Mammary epithelial cell (primary cell): ENCODE measurements around the gene PLPP3.

Experiments
- CTCF ChIP-seq, 2 donors: IDR thresholded peaks in 1 of 2; conservative IDR thresholded peaks in 1 of 2; 2 replicates each; pipeline ENCODE4 v1.5.1; 2011 to 2012; ENCODE audit warnings: inconsistent platforms in 2 of 2, low read length in 2 of 2, mild to moderate bottlenecking in 2 of 2, control low read depth in 1 of 2, low read depth in 1 of 2; ENCODE audit not compliant: insufficient read depth in 1 of 2; ENCODE audit errors: extremely low read depth in 1 of 2
- EZH2 ChIP-seq: IDR thresholded peaks from 2 replicates; pipeline ENCODE4 v1.6.1; 2012; ENCODE audit warnings: low read length, inconsistent platforms, borderline replicate concordance

GRCh38 chr1:56464294-56464693 lies 115.1 kb downstream of the PLPP3 start:
- no peak for TF ChIP-seq CTCF (conservative IDR thresholded peaks at IDR 0.05 in 1 of 2, IDR thresholded peaks at IDR 0.05 in 1 of 2; ENCODE audit: extremely low read depth in 1 of 2, insufficient read depth in 1 of 2, low read depth in 1 of 2, low read length in 2 of 2)
- TF ChIP-seq EZH2: no peak
